HG03025 (cell line): ENCODE results near the gene SLC41A2.

Experiments used
- ATAC-seq: cut with Tn5 transposase; IDR thresholded peaks from one replicate; pipeline ENCODE4 v1.9.1; 2021; ENCODE audit warnings: mild to moderate bottlenecking, moderate library complexity; ENCODE audit not compliant: unreplicated experiment, low FRiP score

The SLC41A2 gene

DNA sequence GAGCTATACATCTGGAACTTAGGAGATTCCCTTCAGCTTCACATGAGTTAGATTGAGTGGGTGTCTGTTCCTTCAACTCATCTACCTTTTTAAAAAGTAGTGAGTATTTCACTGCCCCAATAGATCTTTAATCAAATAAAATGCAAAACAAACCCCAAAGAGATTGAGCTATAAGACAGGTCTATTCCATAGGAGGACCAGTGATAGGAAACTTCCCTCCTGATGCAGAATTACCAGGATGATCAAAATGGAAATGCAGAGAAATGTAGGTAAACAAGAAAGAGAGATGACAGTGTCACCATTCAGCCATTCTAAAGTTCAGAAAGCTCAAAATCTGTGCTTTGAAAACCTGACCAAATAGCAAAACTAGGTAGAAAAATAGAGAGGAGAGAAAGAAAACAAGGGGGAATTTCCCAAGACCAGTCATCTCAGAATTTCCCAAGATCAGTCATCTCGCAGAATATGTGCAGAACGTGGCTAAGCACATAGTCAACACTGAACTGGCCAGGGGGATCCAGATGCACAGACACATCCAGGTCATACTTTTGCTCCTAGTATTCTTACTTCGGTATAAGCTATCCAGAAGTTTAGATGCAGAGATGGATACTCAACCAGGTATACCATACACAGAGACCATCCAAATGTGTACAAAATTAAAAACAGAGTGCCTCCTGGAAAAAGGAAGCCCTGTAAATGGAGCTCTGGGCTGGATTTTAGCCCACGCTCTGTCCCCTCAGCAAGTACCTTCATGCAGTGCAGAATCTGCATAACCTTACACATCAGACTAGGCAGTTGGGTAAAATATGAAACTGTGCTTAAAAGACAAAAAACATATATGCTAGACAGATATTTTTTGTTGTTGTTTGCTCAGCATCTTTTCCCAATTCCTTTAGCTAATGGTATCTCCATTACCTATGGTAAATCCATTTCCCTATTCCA, 27.4 kb downstream of the SLC41A2 start:
- peak; percentile 59 for ATAC-seq

- ATAC-seq, result no peak
These were observed 28.1 kb downstream of the SLC41A2 start for GRCh38 chr12:104929977-104930376.

DNA sequence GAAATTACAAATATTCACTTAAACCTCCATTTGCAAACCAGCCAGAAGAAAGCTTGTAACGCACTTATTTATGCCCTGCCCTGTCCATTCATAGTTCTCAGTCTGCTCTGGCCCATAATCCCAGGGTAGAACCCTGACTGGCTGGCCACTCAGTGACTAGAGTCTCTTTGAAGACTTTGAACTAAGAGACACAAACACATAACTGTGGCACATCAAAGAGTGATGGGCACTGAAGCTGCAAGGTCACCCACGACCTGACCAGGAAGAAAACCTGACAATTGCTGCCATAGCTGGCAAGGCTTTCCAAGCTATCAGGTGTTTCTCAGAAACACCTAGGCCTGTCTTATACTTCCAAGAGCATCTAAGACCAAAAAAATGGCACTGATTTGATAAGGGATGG, 28.7 kb downstream of the SLC41A2 start:
- no peak for ATAC-seq

DNA sequence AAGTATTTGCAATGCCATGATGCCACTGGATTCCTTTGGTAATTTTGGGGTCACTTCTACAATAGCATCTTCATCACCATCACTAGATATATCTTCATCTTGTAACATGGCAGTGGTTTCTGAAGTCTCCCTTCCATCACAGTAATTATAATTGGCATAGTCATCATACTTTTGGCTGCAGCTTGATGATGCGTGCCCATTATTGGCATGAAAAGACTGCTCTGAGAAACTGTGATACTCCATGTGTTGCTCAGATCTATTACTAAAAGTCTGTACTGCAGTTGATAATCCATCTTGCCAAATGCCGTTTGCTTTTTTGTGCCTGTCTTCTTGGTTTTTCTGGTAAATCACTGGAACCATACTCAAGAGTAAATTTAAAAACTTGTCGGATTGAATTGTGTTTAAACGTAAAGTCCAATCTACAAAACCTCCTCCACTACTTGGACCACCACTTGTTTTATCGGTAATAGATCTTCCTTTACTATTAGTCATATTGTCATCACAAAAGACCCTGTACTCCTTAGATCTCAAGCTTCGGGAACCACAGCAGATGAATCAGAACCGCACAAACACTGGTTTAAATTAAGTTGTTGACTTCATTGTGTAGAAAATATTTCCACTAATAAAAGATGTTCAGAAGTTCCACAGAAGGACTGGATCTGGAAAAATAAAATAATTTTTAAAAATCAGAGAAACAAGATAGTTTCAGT, 29.9 kb downstream of the SLC41A2 start:
- ATAC-seq, result no peak

DNA sequence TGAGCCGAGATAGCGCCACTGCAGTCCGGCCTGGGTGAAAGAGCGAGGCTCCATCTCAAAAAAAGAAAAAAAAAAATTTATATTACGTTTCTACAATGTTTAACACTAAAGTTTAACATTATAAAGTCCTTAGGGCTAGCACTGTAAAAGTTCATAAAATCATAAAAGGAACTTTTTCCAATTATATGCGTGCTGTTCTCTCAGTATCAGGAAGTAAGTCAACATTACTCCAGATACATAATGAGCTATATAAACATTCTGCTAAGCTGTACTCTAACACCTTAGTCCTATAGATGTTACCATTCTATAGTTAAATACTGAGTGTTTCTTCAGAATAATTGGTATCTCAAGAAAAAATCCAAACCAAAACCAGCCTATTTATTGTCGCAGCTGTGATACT, 32.6 kb downstream of the SLC41A2 start:
- no peak for ATAC-seq

- ATAC-seq, result no peak
These were observed 36.8 kb downstream of the SLC41A2 start for GRCh38 chr12:104921340-104921739.

- ATAC-seq, result no peak
These were observed 46.1 kb downstream of the SLC41A2 start for GRCh38 chr12:104911942-104912341.

- no peak for ATAC-seq
These were observed 47.8 kb downstream of the SLC41A2 start for GRCh38 chr12:104910196-104910840.

DNA sequence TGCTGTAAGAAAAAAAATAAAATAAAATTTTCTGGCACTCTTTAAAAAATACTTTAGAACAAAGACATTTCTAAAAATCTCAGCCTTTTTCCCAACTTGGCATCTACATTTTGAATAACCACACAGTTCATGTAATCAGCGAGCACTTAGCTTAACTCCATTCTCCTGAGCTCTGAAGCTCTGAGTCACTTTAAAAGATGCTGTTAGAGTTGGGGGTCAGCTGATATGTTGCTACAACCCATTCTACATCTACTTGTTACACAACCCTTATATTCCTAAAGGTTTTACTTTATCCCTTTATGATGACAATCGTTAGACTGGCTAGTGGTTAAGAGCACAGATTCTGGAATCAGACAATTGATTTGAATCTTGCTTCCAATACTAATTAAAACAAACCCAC, 48.3 kb downstream of the SLC41A2 start:
- ATAC-seq, result no peak
